ENCODE measurements around the gene RANGAP1.

The RANGAP1 gene

GRCh38 chr22:41285820-41286638 is at the start of gene RANGAP1:
Gene RANGAP1, minus strand, starts transcription at chr22:41286187. Its CDS starts 5,143 bp downstream, at chr22:41281044.
- DNase-seq (ENCODE audit: low spot score): peak; percentile 99

DNA sequence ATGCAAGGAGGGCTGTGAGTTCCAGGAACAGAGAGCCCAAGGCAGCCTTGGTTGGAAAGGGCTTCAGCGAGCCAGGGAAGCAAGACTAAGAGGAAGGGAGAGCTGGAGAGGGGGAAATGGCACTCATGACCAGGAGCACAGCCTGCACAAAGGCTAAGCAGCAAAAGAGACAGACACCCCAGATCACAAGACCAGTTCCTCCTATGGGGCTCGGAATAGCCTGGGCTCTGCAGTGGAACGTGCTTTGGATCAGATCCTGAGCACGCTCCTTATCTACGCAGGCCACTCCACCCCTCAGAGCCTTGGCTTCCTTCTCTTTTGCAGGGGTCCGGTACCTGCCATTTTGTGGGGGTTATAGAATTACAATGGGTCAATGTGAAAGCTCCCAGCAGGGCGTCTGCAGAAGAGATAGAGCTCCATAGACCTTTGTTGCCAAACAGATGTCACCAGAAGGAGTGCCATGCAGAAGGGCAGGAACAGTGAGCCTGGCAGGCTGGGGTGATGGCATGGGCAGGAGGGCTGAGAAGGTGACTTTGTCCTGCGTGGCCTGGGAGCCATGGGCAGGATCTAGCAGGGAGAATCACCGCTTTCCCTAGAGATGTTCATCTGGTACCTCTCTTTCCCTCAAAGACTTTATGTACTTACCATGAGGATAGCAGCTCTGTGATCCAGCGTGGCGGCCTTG is 49.1 kb upstream of the RANGAP1 start:
- DNase-seq (ENCODE audit: low spot score): no peak

DNA sequence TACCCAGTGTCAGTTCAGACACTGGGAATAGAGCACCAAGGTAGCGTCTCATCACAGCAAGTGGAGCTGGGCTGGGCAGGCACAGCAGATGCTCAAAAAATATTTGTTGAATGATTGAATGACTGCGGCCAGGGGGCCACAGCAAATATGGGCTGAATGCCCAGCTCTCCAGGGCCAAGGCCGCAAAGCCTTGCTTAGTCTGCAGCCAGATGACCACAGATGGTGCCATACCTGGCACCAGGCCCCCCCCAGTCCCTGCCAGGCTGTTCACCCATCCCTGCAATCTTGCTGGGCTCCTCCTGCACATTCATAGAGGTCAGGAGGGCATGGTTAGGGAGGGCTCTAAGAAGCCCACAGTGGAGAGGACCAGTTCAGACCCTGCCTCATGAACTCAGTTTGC is 48.2 kb upstream of the RANGAP1 start:
- no peak for DNase-seq (ENCODE audit: low spot score)

DNA sequence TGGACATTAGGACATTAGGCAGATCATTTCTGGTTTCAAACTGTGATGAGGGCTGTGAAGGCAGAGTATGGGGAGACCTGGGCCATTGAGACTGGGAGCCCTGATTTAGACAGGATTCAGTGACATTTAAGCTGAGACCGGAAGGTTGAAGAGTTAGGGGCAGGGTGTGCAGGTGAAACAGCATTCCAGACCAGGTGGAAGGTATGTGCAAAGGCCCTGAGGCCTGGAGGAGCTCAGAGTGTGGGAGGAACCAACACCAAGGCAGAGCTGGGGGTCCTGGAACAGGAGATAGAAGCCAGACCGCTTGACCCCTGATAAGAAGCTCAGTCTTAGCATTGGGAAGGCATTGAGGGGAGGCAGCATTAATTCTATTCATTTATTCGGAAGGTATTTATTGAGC is 47.8 kb upstream of the RANGAP1 start:
- no peak for DNase-seq (ENCODE audit: low spot score)

DNA sequence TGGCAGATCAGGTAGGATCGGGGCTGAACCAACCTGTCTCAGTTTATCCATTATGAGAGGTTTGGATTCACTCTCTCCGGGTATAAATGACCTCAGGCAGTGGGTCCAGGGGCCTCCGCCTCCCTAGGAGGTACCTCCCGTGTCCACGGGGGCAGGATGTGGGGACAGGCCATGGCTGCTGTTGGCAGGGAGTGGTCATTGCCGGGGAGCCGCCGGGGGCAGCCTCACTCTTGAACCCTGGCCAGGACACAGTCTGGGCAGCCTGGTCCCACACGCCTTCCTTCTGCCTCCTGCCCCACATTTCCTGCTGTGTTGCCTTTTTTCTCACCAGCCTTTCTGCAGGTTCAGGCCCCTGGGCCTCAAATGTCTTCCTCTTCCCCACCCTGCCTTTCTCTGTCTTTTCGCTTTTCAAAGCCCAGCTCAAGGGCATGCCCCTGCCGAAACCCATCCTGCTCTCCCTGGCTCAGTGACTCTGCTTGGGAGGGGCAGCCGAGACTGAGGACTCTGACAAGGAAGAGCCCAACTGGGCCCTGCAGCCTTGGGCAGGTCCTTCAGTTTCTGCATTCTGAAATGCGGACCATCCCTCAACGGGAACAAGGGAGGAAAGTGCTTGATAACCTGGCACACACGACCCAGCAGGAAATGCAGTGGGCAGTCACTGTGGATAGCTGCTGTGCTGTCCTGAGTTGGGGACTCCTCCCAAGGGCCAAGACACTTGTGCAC is 46.4 kb upstream of the RANGAP1 start:
- DNase-seq (ENCODE audit: low spot score): no peak

DNA sequence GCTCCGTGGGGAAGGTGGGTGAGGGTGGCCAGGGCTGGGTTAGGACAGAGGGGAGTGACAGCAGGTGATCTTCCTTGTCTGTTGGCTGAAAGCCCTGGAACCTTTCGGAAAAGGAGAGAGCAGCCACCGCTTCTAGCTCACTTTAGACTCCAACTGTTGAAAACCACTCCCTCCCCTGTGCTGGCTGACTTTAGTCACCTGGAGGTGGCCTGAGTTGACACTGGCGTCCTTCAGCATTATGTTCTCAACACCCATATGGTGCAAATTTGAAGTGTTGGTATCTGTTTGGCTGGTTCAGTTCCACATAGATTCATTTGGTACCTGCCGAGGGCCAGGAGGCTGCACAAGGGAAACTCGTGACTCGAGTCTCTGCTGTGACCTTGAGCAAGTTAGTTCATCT is 44.2 kb upstream of the RANGAP1 start:
- DNase-seq (ENCODE audit: low spot score): no peak

- DNase-seq (ENCODE audit: low spot score): peak; percentile 35
Observed at GRCh38 chr22:41327124-41327523, 41.1 kb upstream of the RANGAP1 start.

DNA sequence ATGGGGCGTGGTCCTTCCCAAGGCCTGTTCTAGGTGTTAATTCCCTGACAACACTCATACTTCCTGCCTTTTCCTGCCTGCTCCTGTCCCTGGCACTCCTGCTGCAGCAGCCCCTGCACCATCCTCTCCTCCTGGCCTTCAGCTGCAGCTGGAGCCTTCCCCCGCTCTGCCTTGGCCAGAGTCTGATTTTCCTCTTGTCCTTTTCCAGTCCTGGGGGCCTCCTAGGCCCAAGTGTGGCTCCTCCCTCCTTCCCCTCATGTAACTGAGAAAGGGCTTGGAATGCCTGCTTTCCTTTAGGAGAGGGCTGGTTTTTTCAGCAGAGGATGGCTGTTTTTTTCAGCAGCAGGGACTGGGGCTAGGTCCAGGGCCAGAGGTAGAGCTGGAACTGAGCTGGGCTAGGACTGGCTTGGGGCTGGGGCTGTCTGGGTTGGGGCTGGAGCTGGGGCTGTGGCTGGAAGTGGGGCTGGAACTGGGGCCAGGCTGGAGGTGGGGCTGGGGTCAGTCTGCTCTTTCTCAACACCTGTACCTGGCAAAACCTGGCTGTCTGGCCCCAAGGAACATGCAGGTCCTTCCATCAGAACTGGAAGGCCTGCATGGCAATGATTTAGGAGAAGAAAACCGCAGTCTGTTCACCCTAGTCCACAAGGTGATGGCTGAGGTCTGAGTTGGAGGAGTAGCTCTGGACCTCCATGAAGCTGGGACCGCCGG is 39.0 kb upstream of the RANGAP1 start:
- no peak for DNase-seq (ENCODE audit: low spot score)

- no peak for DNase-seq (ENCODE audit: low spot score)
Observed at GRCh38 chr22:41320416-41321240, 34.6 kb upstream of the RANGAP1 start.

GRCh38 chr22:41315586-41315985 is 29.6 kb upstream of the RANGAP1 start:
- no peak for DNase-seq (ENCODE audit: low spot score)

DNA sequence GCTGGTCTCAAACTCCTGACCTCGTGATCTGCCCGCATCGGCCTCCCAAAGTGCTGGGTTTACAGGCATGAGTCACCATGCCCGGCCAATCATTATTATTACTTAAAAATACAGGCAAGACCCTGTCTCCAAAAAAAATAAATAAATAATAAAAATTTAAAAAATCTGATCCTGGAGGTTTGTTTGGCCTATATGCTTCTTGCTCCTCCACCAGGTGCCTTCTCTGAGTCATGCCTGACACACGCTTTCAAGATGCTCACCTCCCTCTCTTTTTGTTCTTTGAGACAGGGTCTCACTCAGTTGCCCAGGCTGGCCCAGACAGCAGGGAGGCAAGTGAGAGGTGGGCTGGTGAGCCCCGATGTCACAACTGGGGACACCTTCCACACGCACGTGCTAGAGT is 28.8 kb upstream of the RANGAP1 start:
- DNase-seq (ENCODE audit: low spot score): no peak

- DNase-seq (ENCODE audit: low spot score): no peak
Observed at GRCh38 chr22:41311487-41311886, 25.5 kb upstream of the RANGAP1 start.

- DNase-seq (ENCODE audit: low spot score): no peak
Observed at GRCh38 chr22:41310336-41310735, 24.3 kb upstream of the RANGAP1 start.

- DNase-seq (ENCODE audit: low spot score): no peak
Observed at GRCh38 chr22:41308544-41308947, 22.6 kb upstream of the RANGAP1 start.

GRCh38 chr22:41308054-41308453 is 22.1 kb upstream of the RANGAP1 start:
- peak; percentile 63 for DNase-seq (ENCODE audit: low spot score)

DNA sequence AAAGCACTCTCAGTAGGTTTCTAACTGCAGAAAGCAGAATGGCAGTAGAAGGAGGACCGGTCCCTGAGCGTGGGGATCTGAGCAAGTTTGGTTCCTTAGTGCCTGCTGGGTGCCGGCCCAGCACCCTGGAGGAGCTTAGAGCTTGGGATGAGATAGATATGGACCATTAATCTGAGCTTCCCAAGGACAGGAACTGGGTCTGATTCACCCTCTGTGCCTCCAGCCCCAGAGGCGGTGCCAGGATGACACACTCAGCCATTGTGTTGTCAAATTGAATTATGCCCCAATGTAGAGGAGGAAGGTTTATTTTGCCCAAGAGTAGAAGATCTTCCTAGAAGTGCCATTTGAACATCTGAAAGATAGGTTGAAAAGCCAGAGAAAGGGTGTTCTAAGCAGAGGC is 19.7 kb upstream of the RANGAP1 start:
- no peak for DNase-seq (ENCODE audit: low spot score)

GRCh38 chr22:41302811-41303210 is 16.8 kb upstream of the RANGAP1 start:
- no peak for DNase-seq (ENCODE audit: low spot score)

DNA sequence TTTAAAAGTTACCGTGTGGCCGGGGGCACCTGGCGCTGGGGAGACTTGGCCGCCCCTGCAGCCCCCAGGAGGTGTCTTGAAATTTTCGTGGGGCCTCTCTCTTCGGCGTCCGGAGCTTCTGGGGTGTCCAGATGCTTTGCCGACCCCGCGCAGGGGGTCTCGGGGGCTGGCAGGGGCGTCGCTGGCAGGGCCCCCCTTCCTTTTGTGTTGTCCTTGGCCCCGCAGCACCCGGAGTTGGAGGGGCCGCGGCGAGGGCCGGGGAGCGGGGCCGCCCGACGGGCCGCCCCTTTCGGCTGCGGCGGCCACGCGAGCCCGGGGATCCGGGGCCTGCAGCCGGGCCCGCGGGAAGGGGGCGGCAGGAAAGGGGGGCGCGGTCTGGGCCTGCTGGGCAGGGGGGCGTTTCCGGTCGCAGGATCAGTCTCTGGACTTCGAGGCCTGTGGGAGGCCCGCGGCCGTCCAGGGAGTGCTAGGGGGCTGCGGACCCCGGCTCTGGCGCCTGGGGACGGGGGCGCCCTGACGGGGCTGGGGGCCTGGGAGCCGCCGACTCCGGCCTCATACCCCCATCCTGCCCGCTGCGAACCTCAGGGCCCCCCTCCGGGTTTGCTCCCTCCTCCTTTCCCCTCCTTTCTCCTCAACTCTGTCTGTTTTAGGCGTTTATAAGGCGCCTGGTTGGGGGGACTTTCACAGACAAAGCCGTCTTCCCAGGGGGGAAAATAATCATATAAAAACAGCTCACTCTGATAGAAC is 16.2 kb upstream of the RANGAP1 start:
- no peak for DNase-seq (ENCODE audit: low spot score)

GRCh38 chr22:41301085-41302020 is 15.4 kb upstream of the RANGAP1 start, which contains the start of gene ZC3H7B:
Gene ZC3H7B, plus strand, starts transcription at chr22:41301525. Its CDS starts 19,136 bp downstream, at chr22:41320661.
- DNase-seq (ENCODE audit: low spot score): peak; percentile 86

Measured in putamen (tissue), 1 donor.